Prostate gland (tissue), 2 donors: ENCODE results near the gene CABCOCO1. TPM values are rescaled to one million over a fixed set of nuclear protein-coding genes. Genes with fewer than 3 reads are reported as not detected.
"Not testable (repeated sequence)": the region's sequence is repeated elsewhere in the genome, so short reads cannot be mapped to it uniquely, and the experiment has no call there.

ENCODE experiments used
- DNase-seq: peaks from one replicate; pipeline ENCODE4 v3.0.0-alpha.2; 2019; ENCODE audit warnings: low spot score
- H3K27ac ChIP-seq, 2 donors: fragments of 200-600 bp; sonication (generic); 2 replicates each; pipeline ENCODE4 v1.5.1; 2017 to 2019
- H3K27me3 ChIP-seq: fragments of 200-600 bp; sonication (generic); replicated peaks from 2 replicates; pipeline ENCODE4 v1.5.1; 2019; ENCODE audit not compliant: insufficient read depth
- H3K36me3 ChIP-seq, 2 donors: fragments of 200-600 bp; sonication (generic); 1 replicate in 1 of 2; 2 replicates in 1 of 2; pipeline versions ENCODE4 v1.5.1 to v1.8.1; 2017 to 2019
- H3K4me1 ChIP-seq: fragments of 200-600 bp; sonication (generic); replicated peaks from 2 replicates; pipeline ENCODE4 v1.5.1; 2019
- H3K4me3 ChIP-seq, 2 donors: fragments of 200-600 bp; sonication (generic); 2 replicates each; pipeline ENCODE4 v1.5.1; 2017 to 2019
- H3K9me3 ChIP-seq: fragments of 200-600 bp; sonication (generic); 2 replicates; pipeline ENCODE4 v1.5.1; 2017
- CTCF ChIP-seq, 4 experiments: fragments of 200-600 bp in 2 of 4; fragments of 450-650 bp in 2 of 4; sonication (generic) in 2 of 4; IDR thresholded peaks; 1 replicate in 3 of 4; 2 replicates in 1 of 4; pipeline ENCODE4 v1.5.1; 2016 to 2019; ENCODE audit warnings: antibody characterized with exemption in 4 of 4, mild to moderate bottlenecking in 2 of 4, moderate library complexity in 2 of 4
- POLR2A ChIP-seq: fragments of 450-650 bp; IDR thresholded peaks from one replicate; pipeline ENCODE4 v1.6.1; 2016; ENCODE audit warnings: antibody characterized with exemption, mild to moderate bottlenecking
- POLR2AphosphoS5 ChIP-seq: sonication (generic); formaldehyde crosslinking; IDR thresholded peaks from one replicate; pipeline ENCODE4 v1.6.1; 2017; ENCODE audit warnings: antibody characterized with exemption
- WGBS: methylation state at CpG from one replicate; pipeline ENCODE4 v1.1.5; 2018; 5-methylcytosine and 5-hydroxymethylcytosine counted together
- intact Hi-C: fragments of 100-400 bp; cut with DNase I; formaldehyde crosslinking; loops from one replicate; pipeline ENCODE4 v1.14.2; 2022
- total RNA-seq, 2 donors: library from RNA; depleted of rRNA; stranded (reverse); fragments of >200 nt; gene quantifications; one replicate each; pipeline ENCODE4 v1.1.0, GENCODE V29; 2016

The CABCOCO1 gene
- total RNA-seq, 2 donors from 2014 or later = 1.0 to 1.9 TPM

- intact Hi-C loops = no loop called here
- TF ChIP-seq POLR2AphosphoS5 (no peak), CTCF (IDR thresholded peaks at IDR 0.05) (no peak)
- no peak overlapping the region for H3K27ac ChIP-seq
- no peaks in the 10 kb centered on the region for H3K9me3 ChIP-seq
- 74% methylated on average over 3 of the region's 3 CpGs for WGBS
- no peaks in the 10 kb centered on the region for H3K36me3 ChIP-seq
- no peak for DNase-seq
- no peaks in the 10 kb centered on the region for H3K4me1 ChIP-seq
- no peaks in the 10 kb centered on the region for H3K27me3 ChIP-seq
- H3K4me3 ChIP-seq = no peak overlapping the region
These were observed 57.2 kb downstream of the CABCOCO1 start for GRCh38 chr10:61719906-61720305.

GRCh38 chr10:61721431-61721830 is 58.7 kb downstream of the CABCOCO1 start:
- DNase-seq = no peak
- no peak overlapping the region for H3K4me3 ChIP-seq
- no peaks in the 10 kb centered on the region for H3K36me3 ChIP-seq
- H3K4me1 ChIP-seq = no peaks in the 10 kb centered on the region
- no peak for TF ChIP-seq CTCF (IDR thresholded peaks at IDR 0.05)
- TF ChIP-seq POLR2AphosphoS5 = no peak
- no peak for TF ChIP-seq POLR2A
- intact Hi-C loops = no loop called here
- no peaks in the 10 kb centered on the region for H3K27me3 ChIP-seq
- H3K9me3 ChIP-seq = no peaks in the 10 kb centered on the region
- no peak overlapping the region for H3K27ac ChIP-seq
- WGBS = 83% methylated on average over 4 of the region's 4 CpGs

GRCh38 chr10:61725221-61725620 is 62.5 kb downstream of the CABCOCO1 start:
- intact Hi-C loops, DNase-seq: not testable (repeated sequence)

GRCh38 chr10:61729596-61729995 is 66.9 kb downstream of the CABCOCO1 start:
- Histone ChIP-seq H3K9me3 (no peaks in the 10 kb centered on the region), H3K4me1 (no peaks in the 10 kb centered on the region), H3K27ac (no peak overlapping the region), H3K36me3 (no peaks in the 10 kb centered on the region), H3K27me3 (no peaks in the 10 kb centered on the region), H3K4me3 (no peak overlapping the region)
- intact Hi-C loops = no loop called here
- TF ChIP-seq POLR2AphosphoS5 (no peak), CTCF (IDR thresholded peaks at IDR 0.05) (no peak), POLR2A (no peak)
- WGBS = 96% methylated on average over 2 of the region's 2 CpGs
- DNase-seq = no peak

More at GRCh38 chr10:61725221-61725620, 62.5 kb downstream of the CABCOCO1 start:
- H3K9me3 ChIP-seq, H3K4me3 ChIP-seq, H3K27ac ChIP-seq, H3K27me3 ChIP-seq, H3K4me1 ChIP-seq, H3K36me3 ChIP-seq: not testable (repeated sequence)
- 87% methylated on average over 2 of the region's 2 CpGs for WGBS

- H3K4me3 ChIP-seq = no peak overlapping the region
- no peaks in the 10 kb centered on the region for H3K27me3 ChIP-seq
- DNase-seq = no peak
- H3K27ac ChIP-seq = no peak overlapping the region
- H3K36me3 ChIP-seq = no peaks in the 10 kb centered on the region
- WGBS = 92% methylated on average over 2 of the region's 2 CpGs
- H3K9me3 ChIP-seq = no peaks in the 10 kb centered on the region
- intact Hi-C loops = loop anchor here (10.0 kb wide), 2 partner anchors 446 to 916 kb away; no protein-coding TSS in a partner anchor
- TF ChIP-seq POLR2AphosphoS5 (no peak), POLR2A (no peak), CTCF (IDR thresholded peaks at IDR 0.05) (no peak)
- H3K4me1 ChIP-seq = no peaks in the 10 kb centered on the region
These were observed 67.9 kb downstream of the CABCOCO1 start for GRCh38 chr10:61730671-61731070.
